CD14-positive monocyte (primary cell): Measurements from ENCODE around the gene FUZ. TPM values are rescaled to one million over a fixed set of nuclear protein-coding genes. Genes with fewer than 3 reads are reported as not detected.

Experiments used
- DNase-seq, 3 donors: peaks; one replicate each; pipeline ENCODE4 v3.0.0-alpha.2; 2011 to 2022
- H2AFZ ChIP-seq: 2 replicates; pipeline ENCODE4 v1.6.0; 2012; ENCODE audit warnings: mild to moderate bottlenecking, low read depth, low read length, inconsistent platforms; ENCODE audit not compliant: insufficient read depth, poor library complexity, severe bottlenecking
- H3K27ac ChIP-seq, 2 donors: 1 replicate in 1 of 2; 2 replicates in 1 of 2; pipeline ENCODE4 v1.5.1; 2012 to 2013; ENCODE audit warnings: low read length in 2 of 2, control low read depth in 1 of 2, inconsistent platforms in 1 of 2, low read depth in 1 of 2, mild to moderate bottlenecking in 1 of 2
- H3K27me3 ChIP-seq, 2 donors: one replicate each; pipeline versions ENCODE4 v1.6.0 to v1.6.1; 2011 to 2013; ENCODE audit warnings: low read length in 2 of 2; ENCODE audit not compliant: control insufficient read depth in 2 of 2, insufficient read depth in 2 of 2
- H3K36me3 ChIP-seq, 2 donors: replicated peaks in 1 of 2; 1 replicate in 1 of 2; 2 replicates in 1 of 2; pipeline versions ENCODE4 v1.5.1 to v1.6.1; 2012 to 2013; ENCODE audit warnings: low read length in 2 of 2, control low read depth in 1 of 2, inconsistent platforms in 1 of 2, mild to moderate bottlenecking in 1 of 2; ENCODE audit not compliant: insufficient read depth in 2 of 2, control insufficient read depth in 1 of 2
- H3K4me1 ChIP-seq, 2 donors: 1 replicate in 1 of 2; 2 replicates in 1 of 2; pipeline versions ENCODE4 v1.5.1 to v1.6.1; 2012 to 2013; ENCODE audit warnings: low read length in 2 of 2, control low read depth in 1 of 2, inconsistent platforms in 1 of 2, mild to moderate bottlenecking in 1 of 2, moderate library complexity in 1 of 2; ENCODE audit not compliant: insufficient read depth in 2 of 2, control insufficient read depth in 1 of 2
- H3K4me2 ChIP-seq: replicated peaks from 2 replicates; pipeline ENCODE3; 2012; ENCODE audit warnings: low read length, moderate library complexity, mild to moderate bottlenecking; ENCODE audit not compliant: poor library complexity, severe bottlenecking; ENCODE audit errors: extremely low read depth
- H3K4me3 ChIP-seq, 3 experiments: fragments of 200-600 bp in 1 of 3; sonication (generic) in 1 of 3; replicated peaks in 1 of 3; 1 replicate in 2 of 3; 2 replicates in 1 of 3; pipeline ENCODE4 v1.5.1; 2011 to 2013; ENCODE audit warnings: low read length in 3 of 3, mild to moderate bottlenecking in 3 of 3, control low read depth in 2 of 3, low read depth in 2 of 3, inconsistent platforms in 1 of 3, moderate library complexity in 1 of 3
- H3K79me2 ChIP-seq: 2 replicates; pipeline ENCODE4 v1.6.0; 2012; ENCODE audit warnings: mild to moderate bottlenecking, control low read depth, inconsistent platforms, low read length, moderate library complexity; ENCODE audit not compliant: insufficient read depth
- H3K9ac ChIP-seq: 2 replicates; pipeline ENCODE4 v1.6.0; 2017; ENCODE audit warnings: low read length, mild to moderate bottlenecking; ENCODE audit not compliant: insufficient read depth, poor library complexity, severe bottlenecking
- H3K9me3 ChIP-seq, 2 donors: replicated peaks in 1 of 2; 1 replicate in 1 of 2; 2 replicates in 1 of 2; pipeline versions ENCODE4 v1.5.1 to v1.6.1; 2012 to 2013; ENCODE audit warnings: low read length in 2 of 2, control low read depth in 1 of 2; ENCODE audit not compliant: control insufficient read depth in 1 of 2, insufficient read depth in 1 of 2
- H4K20me1 ChIP-seq: 2 replicates; pipeline ENCODE4 v1.6.0; 2012; ENCODE audit warnings: mild to moderate bottlenecking, low read length, control low read depth, moderate library complexity; ENCODE audit not compliant: insufficient read depth
- H3K27ac Mint-ChIP-seq, 7 donors: one replicate each; pipeline ENCODE4 v1.8.0; 2020; ENCODE audit warnings: mild to moderate bottlenecking in 7 of 7, mixed read lengths in 7 of 7, moderate library complexity in 6 of 7, inconsistent platforms in 2 of 7
- H3K27me3 Mint-ChIP-seq, 3 donors: one replicate each; pipeline ENCODE4 v1.8.0; 2021 to 2022; ENCODE audit warnings: low read depth in 3 of 3, mild to moderate bottlenecking in 3 of 3, mixed read lengths in 3 of 3, moderate library complexity in 3 of 3, inconsistent platforms in 1 of 3
- H3K36me3 Mint-ChIP-seq, 2 donors: one replicate each; pipeline ENCODE4 v1.8.0; 2020; ENCODE audit warnings: mixed read lengths in 2 of 2, inconsistent platforms in 1 of 2, mild to moderate bottlenecking in 1 of 2
- H3K4me1 Mint-ChIP-seq: one replicate; pipeline ENCODE4 v1.8.0; 2020; ENCODE audit warnings: mild to moderate bottlenecking, mixed read lengths
- H3K4me3 Mint-ChIP-seq, 2 donors: one replicate each; pipeline ENCODE4 v1.8.0; 2020; ENCODE audit warnings: mild to moderate bottlenecking in 2 of 2, mixed read lengths in 2 of 2, moderate library complexity in 1 of 2
- H3K9me3 Mint-ChIP-seq, 7 donors: one replicate each; pipeline ENCODE4 v1.8.0; 2020 to 2022; ENCODE audit warnings: mixed read lengths in 7 of 7, mild to moderate bottlenecking in 6 of 7, moderate library complexity in 6 of 7, inconsistent platforms in 2 of 7
- WGBS: methylation state at CpG from one replicate; pipeline ENCODE4 v1.1.5; 2013; ENCODE audit warnings: missing lambda C conversion rate; ENCODE audit not compliant: insufficient coverage; 5-methylcytosine and 5-hydroxymethylcytosine counted together
- intact Hi-C, 2 donors: fragments of 100-400 bp; cut with micrococcal nuclease; formaldehyde crosslinking; loops; one replicate each; pipeline versions ENCODE4 v1.15.0 to v1.15.1; 2023
- polyA plus RNA-seq, 3 donors: library from polyadenylated mRNA; depleted of rRNA in 1 of 3; unstranded in 2 of 3; stranded (reverse) in 1 of 3; fragments of 300-500 nt in 2 of 3; fragments of >200 nt in 1 of 3; fragmentation: Illumina TruSeq in 2 of 3; gene quantifications; 1 replicate in 2 of 3; 2 replicates in 1 of 3; pipeline ENCODE4 v1.2.3, GENCODE V29; 2012 to 2021
- TF ChIP-seq, protein P1 (sequence below): fragments of 200-600 bp; IDR thresholded peaks from one replicate; pipeline ENCODE4 v1.8.0; 2022; ENCODE audit warnings: antibody characterized with exemption, mild to moderate bottlenecking

FUZ gene
- polyA plus RNA-seq, 3 donors, result 5.3 to 16.7 (median 5.3) TPM

DNA sequence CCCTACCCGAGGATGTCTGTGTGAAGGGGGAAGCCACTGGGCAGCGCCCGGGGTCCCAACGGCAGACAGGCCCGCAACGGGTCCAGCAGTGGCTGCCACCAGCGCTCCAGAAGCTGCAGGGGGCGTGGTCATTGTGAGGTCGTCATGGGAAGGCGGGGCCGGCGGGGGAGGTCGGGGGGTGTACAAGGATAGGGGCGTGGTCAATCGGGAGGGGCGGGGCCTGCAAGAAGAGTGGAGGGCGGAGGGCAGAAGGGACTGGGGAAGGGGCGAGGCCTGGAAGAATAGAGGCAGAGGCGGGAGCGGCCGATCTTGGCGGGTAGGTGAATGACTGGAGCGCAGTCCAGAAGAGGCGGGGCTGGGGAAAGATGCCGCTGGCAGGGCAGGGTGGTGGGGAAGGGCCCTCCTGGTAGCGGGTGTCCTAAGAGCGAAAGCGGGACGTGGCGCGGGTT, 4.4 kb downstream of the FUZ start:
- peak overlapping the region; percentile 95 for H2AFZ ChIP-seq
- peak overlapping the region; percentile 66 to 93 (median 83) for H3K4me3 ChIP-seq
- Mint-ChIP-seq H3K36me3 (peaks cover 22 to 29% of the 10 kb centered on the region in 2 donors), H3K9me3 (no peaks in the 10 kb centered on the region), H3K4me1 (peaks cover 41% of the 10 kb centered on the region), H3K27me3 (peaks cover 0 to 4% (median 0%) of the 10 kb centered on the region in 3 donors), H3K4me3 (peak overlapping the region; percentile 89 to 94), H3K27ac (peak overlapping the region; percentile 46 to 93 (median 89))
- peak; percentile 69 to 86 (median 85) for DNase-seq
- no peaks in the 10 kb centered on the region for H3K9me3 ChIP-seq
- H4K20me1 ChIP-seq, result peaks cover 27% of the 10 kb centered on the region
- no peaks in the 10 kb centered on the region for H3K79me2 ChIP-seq
- H3K27ac ChIP-seq, result peak overlapping the region; percentile 11 to 60
- intact Hi-C loops, result loop anchor here (2.0 to 5.0 kb wide), 2 partner anchors 41 to 42 kb away; partner anchors contain the start of gene AP2A1 (in 2 of the 2)
- TF ChIP-seq, protein P1, sequence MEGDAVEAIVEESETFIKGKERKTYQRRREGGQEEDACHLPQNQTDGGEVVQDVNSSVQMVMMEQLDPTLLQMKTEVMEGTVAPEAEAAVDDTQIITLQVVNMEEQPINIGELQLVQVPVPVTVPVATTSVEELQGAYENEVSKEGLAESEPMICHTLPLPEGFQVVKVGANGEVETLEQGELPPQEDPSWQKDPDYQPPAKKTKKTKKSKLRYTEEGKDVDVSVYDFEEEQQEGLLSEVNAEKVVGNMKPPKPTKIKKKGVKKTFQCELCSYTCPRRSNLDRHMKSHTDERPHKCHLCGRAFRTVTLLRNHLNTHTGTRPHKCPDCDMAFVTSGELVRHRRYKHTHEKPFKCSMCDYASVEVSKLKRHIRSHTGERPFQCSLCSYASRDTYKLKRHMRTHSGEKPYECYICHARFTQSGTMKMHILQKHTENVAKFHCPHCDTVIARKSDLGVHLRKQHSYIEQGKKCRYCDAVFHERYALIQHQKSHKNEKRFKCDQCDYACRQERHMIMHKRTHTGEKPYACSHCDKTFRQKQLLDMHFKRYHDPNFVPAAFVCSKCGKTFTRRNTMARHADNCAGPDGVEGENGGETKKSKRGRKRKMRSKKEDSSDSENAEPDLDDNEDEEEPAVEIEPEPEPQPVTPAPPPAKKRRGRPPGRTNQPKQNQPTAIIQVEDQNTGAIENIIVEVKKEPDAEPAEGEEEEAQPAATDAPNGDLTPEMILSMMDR, result no peak
- WGBS, result 2% methylated on average over 28 of the region's 31 CpGs
- H3K27me3 ChIP-seq, result no peaks in the 10 kb centered on the region
- H3K36me3 ChIP-seq, result peaks cover 22 to 33% of the 10 kb centered on the region in 2 donors
- peaks cover 32 to 47% of the 10 kb centered on the region in 2 donors for H3K4me1 ChIP-seq
- peak overlapping the region; percentile 96 for H3K4me2 ChIP-seq
- H3K9ac ChIP-seq, result peak overlapping the region; percentile 75

DNA sequence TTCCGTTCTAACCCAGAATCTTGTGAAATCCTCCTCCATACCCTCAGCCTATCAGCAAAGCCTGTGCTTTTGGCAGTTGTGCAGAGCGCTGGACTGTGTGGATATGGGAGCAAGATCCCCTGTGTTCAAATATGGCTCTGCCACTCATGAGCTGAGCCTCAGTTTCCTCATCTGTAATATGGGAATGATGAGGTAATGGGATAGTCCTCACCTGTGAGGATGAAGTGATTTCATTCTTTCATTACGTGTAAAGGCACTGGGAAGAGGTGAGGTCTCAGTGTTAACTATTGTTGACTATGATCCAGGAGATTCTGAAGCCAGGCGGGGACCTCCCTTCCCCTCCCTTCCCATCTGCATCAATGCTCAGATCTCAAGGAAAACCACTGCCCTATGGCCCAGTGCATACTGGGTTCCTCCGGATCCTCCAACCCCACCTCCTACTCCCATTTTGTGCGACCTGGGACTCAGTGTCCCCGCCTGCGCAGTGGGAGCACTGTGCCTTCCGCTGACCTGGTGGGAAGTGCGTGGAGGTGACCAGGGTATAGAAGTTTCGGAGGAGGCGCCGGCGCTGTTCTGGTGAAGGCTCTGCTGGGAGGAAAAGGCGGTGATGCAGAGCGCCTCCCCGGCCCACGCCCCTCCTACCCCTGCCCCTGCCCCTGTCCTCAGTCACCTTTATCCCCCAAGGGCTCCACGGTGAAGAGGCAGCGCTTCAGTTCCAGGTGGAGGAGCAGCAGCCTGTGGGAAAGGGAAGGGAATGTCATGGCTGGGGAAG, 5.0 kb downstream of the FUZ start:
- Histone ChIP-seq H3K9me3 (no peaks in the 10 kb centered on the region), H3K27me3 (no peaks in the 10 kb centered on the region), H3K4me3 (peak overlapping the region in 1 of 3 experiments; percentile 93), H3K36me3 (peaks cover 29 to 39% of the 10 kb centered on the region in 2 donors), H3K79me2 (no peaks in the 10 kb centered on the region), H3K4me2 (peak overlapping the region; percentile 96), H2AFZ (peak overlapping the region; percentile 95), H3K9ac (no peak overlapping the region), H3K27ac (peak overlapping the region in 1 of 2 donors; percentile 36), H4K20me1 (peaks cover 30% of the 10 kb centered on the region), H3K4me1 (peaks cover 32 to 47% of the 10 kb centered on the region in 2 donors)
- no peak for DNase-seq
- Mint-ChIP-seq H3K27me3 (peaks cover 0 to 4% (median 0%) of the 10 kb centered on the region in 3 donors), H3K27ac (peak overlapping the region; percentile 32 to 93 (median 78)), H3K4me3 (no peak overlapping the region), H3K36me3 (peaks cover 29 to 36% of the 10 kb centered on the region in 2 donors), H3K9me3 (no peaks in the 10 kb centered on the region), H3K4me1 (peaks cover 40% of the 10 kb centered on the region)
- TF ChIP-seq, protein P1, result no peak
- WGBS, result 100% methylated on average over 3 of the region's 20 CpGs
- intact Hi-C loops, result loop anchor here (2.0 to 5.0 kb wide), 2 partner anchors 41 kb away; partner anchors contain the start of gene AP2A1 (in 2 of the 2)
